Measurements from ENCODE around the gene DOCK1. TPM values are rescaled to one million over a fixed set of nuclear protein-coding genes. Genes with fewer than 3 reads are reported as not detected.

The DOCK1 gene
- total RNA-seq, 2 donors from 2014 or later = 46.4 to 49.0 TPM

DNA sequence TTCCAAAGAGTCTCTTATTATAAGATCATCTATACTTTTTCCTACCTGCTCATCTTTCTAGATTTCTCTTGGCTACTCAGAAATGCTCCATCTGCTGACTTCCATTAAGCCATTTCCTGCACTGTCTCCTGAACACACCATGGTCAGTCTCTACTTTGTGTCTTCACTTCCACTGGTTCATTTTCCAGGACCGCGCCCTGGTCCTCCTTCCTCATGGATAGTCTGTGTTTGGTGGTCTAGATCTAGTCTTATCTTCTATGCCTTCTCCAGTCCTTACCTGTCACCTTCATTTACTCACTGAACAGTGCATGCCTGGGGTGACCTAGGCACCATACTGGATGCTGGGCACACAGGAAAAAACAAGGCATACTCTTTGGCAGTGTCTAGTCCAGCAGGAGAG lies 279.4 kb downstream of the DOCK1 start:
- no peaks in the 10 kb centered on the region for H3K9me3 ChIP-seq
- H3K9ac ChIP-seq (ENCODE audit: low read depth in 2 of 2, low read length in 2 of 2) = no peak overlapping the region
- no peaks in the 10 kb centered on the region for H3K36me3 ChIP-seq
- no peak overlapping the region for H3K4me3 ChIP-seq
- no peak overlapping the region for H3K27ac ChIP-seq
- TF ChIP-seq, protein P1, sequence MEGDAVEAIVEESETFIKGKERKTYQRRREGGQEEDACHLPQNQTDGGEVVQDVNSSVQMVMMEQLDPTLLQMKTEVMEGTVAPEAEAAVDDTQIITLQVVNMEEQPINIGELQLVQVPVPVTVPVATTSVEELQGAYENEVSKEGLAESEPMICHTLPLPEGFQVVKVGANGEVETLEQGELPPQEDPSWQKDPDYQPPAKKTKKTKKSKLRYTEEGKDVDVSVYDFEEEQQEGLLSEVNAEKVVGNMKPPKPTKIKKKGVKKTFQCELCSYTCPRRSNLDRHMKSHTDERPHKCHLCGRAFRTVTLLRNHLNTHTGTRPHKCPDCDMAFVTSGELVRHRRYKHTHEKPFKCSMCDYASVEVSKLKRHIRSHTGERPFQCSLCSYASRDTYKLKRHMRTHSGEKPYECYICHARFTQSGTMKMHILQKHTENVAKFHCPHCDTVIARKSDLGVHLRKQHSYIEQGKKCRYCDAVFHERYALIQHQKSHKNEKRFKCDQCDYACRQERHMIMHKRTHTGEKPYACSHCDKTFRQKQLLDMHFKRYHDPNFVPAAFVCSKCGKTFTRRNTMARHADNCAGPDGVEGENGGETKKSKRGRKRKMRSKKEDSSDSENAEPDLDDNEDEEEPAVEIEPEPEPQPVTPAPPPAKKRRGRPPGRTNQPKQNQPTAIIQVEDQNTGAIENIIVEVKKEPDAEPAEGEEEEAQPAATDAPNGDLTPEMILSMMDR (IDR thresholded peaks at IDR 0.05) = no peak
- no peaks in the 10 kb centered on the region for H3K27me3 ChIP-seq
- no peak for DNase-seq
- intact Hi-C loops (cut with DNase I) = no loop called here
- no peaks in the 10 kb centered on the region for H3K4me1 ChIP-seq

DNA sequence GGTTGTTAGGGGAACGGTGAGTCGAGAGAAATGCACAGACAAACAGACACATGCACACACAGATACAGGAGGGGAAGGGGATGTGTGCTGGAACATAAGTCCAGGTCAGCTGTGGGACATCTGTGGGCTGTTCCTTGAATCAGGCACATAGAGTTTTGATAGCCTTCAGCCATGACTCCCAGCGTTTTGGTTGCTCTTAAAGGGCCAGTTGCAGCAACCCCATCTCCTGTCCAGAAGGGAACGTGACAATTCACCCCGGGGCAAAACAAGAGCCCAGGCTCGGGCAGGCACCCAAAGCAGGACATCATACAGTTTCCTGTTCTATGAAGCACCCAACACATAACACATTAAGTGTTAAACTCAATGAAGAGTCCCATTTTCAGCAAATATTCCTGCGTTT lies 281.6 kb downstream of the DOCK1 start:
- H3K9ac ChIP-seq (ENCODE audit: low read depth in 2 of 2, low read length in 2 of 2) = no peak overlapping the region
- H3K9me3 ChIP-seq = no peaks in the 10 kb centered on the region
- H3K4me1 ChIP-seq = no peaks in the 10 kb centered on the region
- no peak overlapping the region for H3K4me3 ChIP-seq
- TF ChIP-seq, protein P1 (IDR thresholded peaks at IDR 0.05) = no peak
- H3K36me3 ChIP-seq = no peaks in the 10 kb centered on the region
- H3K27me3 ChIP-seq = no peaks in the 10 kb centered on the region
- intact Hi-C loops (cut with DNase I) = no loop called here
- no peak for DNase-seq
- no peak overlapping the region for H3K27ac ChIP-seq

DNA sequence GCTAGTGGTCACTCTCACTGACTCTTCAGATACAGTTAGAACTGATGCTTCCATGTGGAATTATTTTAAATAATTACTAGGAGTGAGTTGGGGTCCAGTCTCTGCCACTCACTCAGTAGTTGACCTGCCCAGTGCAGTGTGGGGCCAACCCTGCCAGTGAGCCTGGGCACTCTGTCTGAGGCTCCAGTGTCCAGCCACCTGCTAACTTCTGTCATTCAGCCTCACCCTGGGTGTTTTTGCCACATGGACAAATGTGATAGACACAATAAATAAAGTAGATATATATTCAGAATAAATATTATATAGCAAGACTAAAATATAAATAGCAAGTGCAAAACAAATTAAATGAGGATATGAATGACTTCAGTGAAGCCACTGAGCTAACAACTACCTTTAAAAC lies 284.0 kb downstream of the DOCK1 start:
- H3K27me3 ChIP-seq = peaks cover 7% of the 10 kb centered on the region
- no peaks in the 10 kb centered on the region for H3K4me1 ChIP-seq
- intact Hi-C loops (cut with DNase I) = no loop called here
- no peak overlapping the region for H3K27ac ChIP-seq
- no peak overlapping the region for H3K9ac ChIP-seq (ENCODE audit: low read depth in 2 of 2, low read length in 2 of 2)
- TF ChIP-seq, protein P1 (IDR thresholded peaks at IDR 0.05) = no peak
- no peak for DNase-seq
- H3K4me3 ChIP-seq = no peak overlapping the region
- no peaks in the 10 kb centered on the region for H3K36me3 ChIP-seq
- no peaks in the 10 kb centered on the region for H3K9me3 ChIP-seq

DNA sequence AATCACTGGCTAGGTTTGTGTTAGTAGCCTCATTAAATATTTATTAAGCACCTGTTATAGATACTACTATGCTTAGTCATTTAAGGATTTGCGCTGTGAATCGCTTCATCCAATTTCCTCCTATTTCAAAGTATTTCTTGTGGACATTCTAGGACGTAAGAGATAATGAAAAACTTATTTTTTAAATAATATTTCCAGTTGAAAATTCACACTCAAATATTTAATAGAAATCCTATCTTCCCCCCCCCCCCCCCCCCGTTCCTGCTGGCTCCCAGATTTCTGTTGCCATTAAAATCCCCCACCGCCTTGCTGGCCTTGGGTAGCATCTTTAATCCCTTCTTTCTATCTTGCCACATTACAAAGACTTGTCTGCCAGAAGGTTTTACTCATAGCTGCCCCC lies 285.2 kb downstream of the DOCK1 start:
- Histone ChIP-seq H3K4me1 (no peaks in the 10 kb centered on the region), H3K27me3 (peaks cover 17% of the 10 kb centered on the region), H3K4me3 (no peak overlapping the region), H3K27ac (no peak overlapping the region), H3K36me3 (no peaks in the 10 kb centered on the region), H3K9me3 (no peaks in the 10 kb centered on the region), H3K9ac (ENCODE audit: low read depth in 2 of 2, low read length in 2 of 2) (no peak overlapping the region)
- intact Hi-C loops (cut with DNase I) = no loop called here
- DNase-seq = no peak
- TF ChIP-seq, protein P1 (IDR thresholded peaks at IDR 0.05) = no peak

DNA sequence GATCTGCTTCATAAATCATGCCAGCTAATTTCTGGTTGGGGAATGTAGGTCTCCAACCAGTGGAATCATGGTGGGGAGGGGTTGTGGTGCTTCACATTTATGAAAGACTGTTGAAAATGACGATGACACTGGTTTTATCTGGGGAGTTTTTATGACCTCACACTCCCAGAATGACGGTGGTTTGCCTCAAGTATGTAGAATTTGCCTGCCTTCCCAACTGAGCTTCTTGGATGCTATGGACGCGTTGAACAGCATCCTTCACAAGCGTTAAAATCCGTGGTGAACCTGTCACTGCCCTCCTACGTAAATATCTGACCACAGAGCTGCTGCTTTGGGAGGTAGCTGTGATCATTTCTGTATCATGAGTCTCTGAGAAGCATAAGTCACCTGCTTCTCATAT lies 287.9 kb downstream of the DOCK1 start:
- no peaks in the 10 kb centered on the region for H3K9me3 ChIP-seq
- TF ChIP-seq, protein P1 (IDR thresholded peaks at IDR 0.05) = no peak
- no peak overlapping the region for H3K4me3 ChIP-seq

DNA sequence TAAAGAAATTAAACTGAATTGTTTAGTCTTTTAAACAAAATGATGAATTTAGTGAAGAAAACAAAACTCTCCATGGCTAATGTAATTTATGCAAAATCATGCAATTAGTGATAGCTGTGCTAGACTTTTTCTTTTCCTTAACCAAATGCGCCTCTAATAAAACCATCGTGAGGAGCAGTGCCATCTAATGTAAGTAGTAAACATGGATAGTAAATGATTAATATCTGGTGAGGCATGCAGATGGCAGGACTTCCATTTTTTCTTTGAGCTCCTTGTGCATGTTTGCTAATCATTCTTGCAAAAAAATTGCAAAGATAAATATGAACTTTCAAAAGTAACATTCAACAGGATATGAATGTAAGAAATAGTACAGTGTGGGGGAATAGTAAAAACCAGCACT lies 288.9 kb downstream of the DOCK1 start:
- Histone ChIP-seq H3K27ac (no peak overlapping the region), H3K9me3 (no peaks in the 10 kb centered on the region), H3K36me3 (no peaks in the 10 kb centered on the region), H3K4me3 (no peak overlapping the region), H3K9ac (ENCODE audit: low read depth in 2 of 2, low read length in 2 of 2) (no peak overlapping the region), H3K4me1 (no peaks in the 10 kb centered on the region), H3K27me3 (peaks cover 22% of the 10 kb centered on the region)
- TF ChIP-seq, protein P1 (IDR thresholded peaks at IDR 0.05) = no peak
- no peak for DNase-seq
- intact Hi-C loops (cut with DNase I) = no loop called here

More for the DNA sequence above, 287.9 kb downstream of the DOCK1 start:
- intact Hi-C loops (cut with DNase I) = no loop called here
- no peaks in the 10 kb centered on the region for H3K36me3 ChIP-seq
- no peaks in the 10 kb centered on the region for H3K4me1 ChIP-seq
- H3K27me3 ChIP-seq = peaks cover 22% of the 10 kb centered on the region
- no peak overlapping the region for H3K9ac ChIP-seq (ENCODE audit: low read depth in 2 of 2, low read length in 2 of 2)
- no peak for DNase-seq
- no peak overlapping the region for H3K27ac ChIP-seq

Measured in colonic mucosa (tissue), 4 donors.